Measurements from ENCODE around the gene SYMPK.

SYMPK gene

GRCh38 chr19:45864629-45865082 is 1.7 kb upstream of the SYMPK start:
- H3K36me3 Mint-ChIP-seq (ENCODE audit: low read depth): peaks cover 4% of the 10 kb centered on the region
- no peak for DNase-seq
- peak overlapping the region; percentile 86 for H3K4me3 Mint-ChIP-seq
- H3K27ac Mint-ChIP-seq: no peak overlapping the region
- peaks cover 30% of the 10 kb centered on the region for H3K4me1 Mint-ChIP-seq
- peaks cover 51% of the 10 kb centered on the region for H3K27me3 Mint-ChIP-seq (ENCODE audit: low read depth, poor library complexity)
- H3K9me3 Mint-ChIP-seq: no peaks in the 10 kb centered on the region
- no peak for TF ChIP-seq CTCF (IDR thresholded peaks at IDR 0.05)

GRCh38 chr19:45863840-45864628 is 1.1 kb upstream of the SYMPK start, which contains the start of gene FOXA3:
Gene FOXA3, plus strand, starts transcription at chr19:45864326. Its CDS starts 131 bp downstream, at chr19:45864457.
- TF ChIP-seq CTCF (IDR thresholded peaks at IDR 0.05): peak; percentile 54
- Mint-ChIP-seq H3K36me3 (ENCODE audit: low read depth) (peaks cover 11% of the 10 kb centered on the region), H3K9me3 (no peaks in the 10 kb centered on the region), H3K27ac (no peak within 1 kb of the TSS), H3K27me3 (ENCODE audit: low read depth, poor library complexity) (peaks cover 51% of the 10 kb centered on the region), H3K4me3 (peak within 1 kb of the TSS; percentile 97), H3K4me1 (peaks cover 30% of the 10 kb centered on the region)
- peak; percentile 63 for DNase-seq

- peaks cover 30% of the 10 kb centered on the region for H3K4me1 Mint-ChIP-seq
- no peak overlapping the region for H3K27ac Mint-ChIP-seq
- TF ChIP-seq CTCF (IDR thresholded peaks at IDR 0.05): no peak
- H3K27me3 Mint-ChIP-seq (ENCODE audit: low read depth, poor library complexity): peaks cover 51% of the 10 kb centered on the region
- peaks cover 17% of the 10 kb centered on the region for H3K36me3 Mint-ChIP-seq (ENCODE audit: low read depth)
- peak overlapping the region; percentile 97 for H3K4me3 Mint-ChIP-seq
- DNase-seq: no peak
- no peaks in the 10 kb centered on the region for H3K9me3 Mint-ChIP-seq
Measured at GRCh38 chr19:45863335-45863839, 440 bp upstream of the SYMPK start.

- peak overlapping the region; percentile 97 for H3K4me3 Mint-ChIP-seq
- H3K27me3 Mint-ChIP-seq (ENCODE audit: low read depth, poor library complexity): peaks cover 47% of the 10 kb centered on the region
- H3K27ac Mint-ChIP-seq: peak overlapping the region; percentile 96
- no peak for DNase-seq
- no peak for TF ChIP-seq CTCF (IDR thresholded peaks at IDR 0.05)
- H3K36me3 Mint-ChIP-seq (ENCODE audit: low read depth): peaks cover 24% of the 10 kb centered on the region
- H3K4me1 Mint-ChIP-seq: peaks cover 30% of the 10 kb centered on the region
- no peaks in the 10 kb centered on the region for H3K9me3 Mint-ChIP-seq
Measured at GRCh38 chr19:45862271-45862563, 730 bp downstream of the SYMPK start.

- peaks cover 30% of the 10 kb centered on the region for H3K36me3 Mint-ChIP-seq (ENCODE audit: low read depth)
- H3K4me3 Mint-ChIP-seq: peak overlapping the region; percentile 97
- DNase-seq: no peak
- no peak for TF ChIP-seq CTCF (IDR thresholded peaks at IDR 0.05)
- peaks cover 30% of the 10 kb centered on the region for H3K4me1 Mint-ChIP-seq
- H3K27ac Mint-ChIP-seq: no peak overlapping the region
- no peaks in the 10 kb centered on the region for H3K9me3 Mint-ChIP-seq
- peaks cover 30% of the 10 kb centered on the region for H3K27me3 Mint-ChIP-seq (ENCODE audit: low read depth, poor library complexity)
Measured at GRCh38 chr19:45860359-45861259, 2.3 kb downstream of the SYMPK start.
